Mesenchymal stem cell (in vitro differentiated cells and primary cell): Measurements from ENCODE around the gene PDE6H.

Source experiments
- DNase-seq: peaks from one replicate; pipeline ENCODE4 v3.0.0-alpha.2; 2013
- H2AFZ ChIP-seq: one replicate; pipeline ENCODE4 v1.6.1; 2013; ENCODE audit warnings: low read depth, mild to moderate bottlenecking, control low read depth, inconsistent platforms, low read length, moderate library complexity
- H2AK5ac ChIP-seq: 2 replicates; pipeline ENCODE4 v1.6.1; 2013; ENCODE audit warnings: low read length, moderate library complexity, mild to moderate bottlenecking, inconsistent platforms; ENCODE audit not compliant: severe bottlenecking
- H2BK120ac ChIP-seq: one replicate; pipeline ENCODE4 v1.6.1; 2013; ENCODE audit warnings: low read depth, mild to moderate bottlenecking, inconsistent platforms, low read length, moderate library complexity
- H2BK12ac ChIP-seq, 2 experiments: one replicate each; pipeline ENCODE4 v1.6.1; 2013; ENCODE audit warnings: inconsistent platforms in 2 of 2, low read length in 2 of 2, mild to moderate bottlenecking in 2 of 2, moderate library complexity in 2 of 2, control low read depth in 1 of 2
- H2BK15ac ChIP-seq: one replicate; pipeline ENCODE4 v1.6.1; 2013; ENCODE audit warnings: mild to moderate bottlenecking, low read depth, inconsistent platforms; ENCODE audit not compliant: poor library complexity, severe bottlenecking
- H2BK5ac ChIP-seq: 2 replicates; pipeline ENCODE4 v1.6.1; 2013; ENCODE audit warnings: low read depth, mild to moderate bottlenecking, low read length, control low read depth, inconsistent platforms; ENCODE audit not compliant: poor library complexity, severe bottlenecking
- H3K14ac ChIP-seq, 2 experiments: one replicate each; pipeline ENCODE4 v1.6.1; 2013; ENCODE audit warnings: inconsistent platforms in 2 of 2, low read length in 2 of 2, control low read depth in 1 of 2, mild to moderate bottlenecking in 1 of 2, moderate library complexity in 1 of 2
- H3K18ac ChIP-seq, 2 experiments: one replicate each; pipeline ENCODE4 v1.6.1; 2013; ENCODE audit warnings: inconsistent platforms in 2 of 2, low read length in 2 of 2, control low read depth in 1 of 2, low read depth in 1 of 2, mild to moderate bottlenecking in 1 of 2
- H3K23ac ChIP-seq, 2 experiments: one replicate each; pipeline ENCODE4 v1.6.1; 2013; ENCODE audit warnings: inconsistent platforms in 2 of 2, low read length in 2 of 2, mild to moderate bottlenecking in 2 of 2, moderate library complexity in 2 of 2, control low read depth in 1 of 2
- H3K27ac ChIP-seq: 2 replicates; pipeline ENCODE4 v1.5.1; 2013; ENCODE audit warnings: mild to moderate bottlenecking, moderate library complexity, low read length, control low read depth, inconsistent platforms; ENCODE audit not compliant: poor library complexity, severe bottlenecking
- H3K27me3 ChIP-seq, 2 experiments: 2 replicates each; pipeline versions ENCODE4 v1.6.1 to v1.7.0; 2013; ENCODE audit warnings: low read length in 2 of 2, mild to moderate bottlenecking in 2 of 2, moderate library complexity in 2 of 2, control low read depth in 1 of 2, inconsistent platforms in 1 of 2; ENCODE audit not compliant: control insufficient read depth in 1 of 2, insufficient read depth in 1 of 2
- H3K36me3 ChIP-seq, 2 experiments: 2 replicates each; pipeline versions ENCODE4 v1.6.1 to v1.7.0; 2013; ENCODE audit warnings: low read length in 2 of 2, control low read depth in 1 of 2, inconsistent platforms in 1 of 2, low read depth in 1 of 2, mild to moderate bottlenecking in 1 of 2; ENCODE audit not compliant: insufficient read depth in 2 of 2, control insufficient read depth in 1 of 2
- H3K4ac ChIP-seq, 2 experiments: one replicate each; pipeline ENCODE4 v1.6.1; 2013; ENCODE audit warnings: inconsistent platforms in 2 of 2, low read length in 2 of 2, mild to moderate bottlenecking in 2 of 2, moderate library complexity in 2 of 2, control low read depth in 1 of 2, low read depth in 1 of 2
- H3K4me1 ChIP-seq: 2 replicates; pipeline ENCODE4 v1.6.1; 2013; ENCODE audit warnings: low read depth, low read length, control low read depth; ENCODE audit not compliant: control insufficient read depth, insufficient read depth
- H3K4me2 ChIP-seq: 2 replicates; pipeline ENCODE4 v1.6.1; 2013; ENCODE audit warnings: low read length, mild to moderate bottlenecking, inconsistent platforms; ENCODE audit not compliant: poor library complexity, severe bottlenecking
- H3K4me3 ChIP-seq, 2 experiments: 2 replicates each; pipeline versions ENCODE4 v1.5.1 to v1.7.0; 2013; ENCODE audit warnings: low read length in 2 of 2, mild to moderate bottlenecking in 2 of 2, control low read depth in 1 of 2, low read depth in 1 of 2; ENCODE audit not compliant: insufficient read depth in 1 of 2
- H3K79me1 ChIP-seq: replicated peaks from 2 replicates; pipeline ENCODE4 v1.6.1; 2013; ENCODE audit warnings: mild to moderate bottlenecking, control low read depth, low read length, inconsistent platforms; ENCODE audit not compliant: poor library complexity, severe bottlenecking
- H3K9ac ChIP-seq: 2 replicates; pipeline ENCODE4 v1.7.0; 2013; ENCODE audit warnings: mild to moderate bottlenecking, low read length, moderate library complexity
- H3K9me3 ChIP-seq: 2 replicates; pipeline ENCODE4 v1.7.0; 2013; ENCODE audit warnings: mild to moderate bottlenecking, low read length; ENCODE audit not compliant: control insufficient read depth
- H4K8ac ChIP-seq: one replicate; pipeline ENCODE4 v1.6.1; 2013; ENCODE audit warnings: inconsistent platforms, mild to moderate bottlenecking, low read length, moderate library complexity
- H4K91ac ChIP-seq: one replicate; pipeline ENCODE4 v1.6.1; 2013; ENCODE audit warnings: mild to moderate bottlenecking, low read length, inconsistent platforms
- WGBS: methylation state at CpG from one replicate; pipeline ENCODE4 v1.1.7; 2013; ENCODE audit warnings: mixed read lengths; 5-methylcytosine and 5-hydroxymethylcytosine counted together

Gene PDE6H

GRCh38 chr12:14995583-14996425, 23.0 kb downstream of the PDE6H start:
- Histone ChIP-seq H3K79me1 (no peaks in the 10 kb centered on the region), H3K36me3 (no peaks in the 10 kb centered on the region), H4K8ac (no peak overlapping the region), H3K4me2 (no peak overlapping the region), H2BK120ac (no peak overlapping the region), H2BK12ac (peak overlapping the region in 1 of 2 experiments; percentile 14), H3K18ac (no peak overlapping the region), H3K4ac (peak overlapping the region in 1 of 2 experiments; percentile 44), H2AFZ (no peak overlapping the region), H3K23ac (no peak overlapping the region), H3K9ac (no peak overlapping the region), H4K91ac (no peak overlapping the region), H3K4me1 (peaks cover 4% of the 10 kb centered on the region), H2BK5ac (no peak overlapping the region), H3K9me3 (no peaks in the 10 kb centered on the region), H3K4me3 (no peak overlapping the region), H3K27me3 (no peaks in the 10 kb centered on the region), H2BK15ac (no peak overlapping the region), H2AK5ac (no peak overlapping the region), H3K27ac (no peak overlapping the region), H3K14ac (no peak overlapping the region)
- WGBS: 90% methylated on average over 1 of the region's 3 CpGs
- peak; percentile 76 for DNase-seq

GRCh38 chr12:14997998-14998397, 25.2 kb downstream of the PDE6H start:
- Histone ChIP-seq H2BK5ac (no peak overlapping the region), H2AFZ (no peak overlapping the region), H3K4me2 (no peak overlapping the region), H2BK12ac (no peak overlapping the region), H3K9ac (no peak overlapping the region), H2BK15ac (no peak overlapping the region), H3K4ac (no peak overlapping the region), H4K8ac (no peak overlapping the region), H3K4me1 (peaks cover 8% of the 10 kb centered on the region), H2AK5ac (no peak overlapping the region), H3K4me3 (no peak overlapping the region), H3K27ac (no peak overlapping the region), H3K79me1 (no peaks in the 10 kb centered on the region), H3K14ac (no peak overlapping the region), H4K91ac (no peak overlapping the region), H3K9me3 (no peaks in the 10 kb centered on the region), H3K23ac (no peak overlapping the region), H2BK120ac (no peak overlapping the region), H3K27me3 (no peaks in the 10 kb centered on the region), H3K36me3 (no peaks in the 10 kb centered on the region), H3K18ac (no peak overlapping the region)
- no CpG with 5 or more reads among the region's 3 CpGs for WGBS
- DNase-seq: no peak

GRCh38 chr12:14999021-14999694, 26.3 kb downstream of the PDE6H start:
- Histone ChIP-seq H3K27ac (no peak overlapping the region), H2BK120ac (no peak overlapping the region), H3K27me3 (peaks cover 0 to 3% of the 10 kb centered on the region in 2 experiments), H3K9ac (no peak overlapping the region), H3K18ac (peak overlapping the region in 1 of 2 experiments; percentile 58), H2BK5ac (no peak overlapping the region), H3K4me3 (no peak overlapping the region), H3K23ac (no peak overlapping the region), H4K91ac (no peak overlapping the region), H3K36me3 (no peaks in the 10 kb centered on the region), H3K79me1 (no peaks in the 10 kb centered on the region), H3K9me3 (no peaks in the 10 kb centered on the region), H2BK12ac (no peak overlapping the region), H2AK5ac (peak overlapping the region; percentile 55), H2BK15ac (no peak overlapping the region), H3K14ac (no peak overlapping the region), H2AFZ (no peak overlapping the region), H3K4me1 (peaks cover 4% of the 10 kb centered on the region), H4K8ac (no peak overlapping the region), H3K4me2 (no peak overlapping the region), H3K4ac (no peak overlapping the region)
- DNase-seq: peak; percentile 49
- no CpG with 5 or more reads among the region's 2 CpGs for WGBS

- Histone ChIP-seq H3K27ac (no peak overlapping the region), H3K9me3 (no peaks in the 10 kb centered on the region), H2BK5ac (no peak overlapping the region), H3K9ac (no peak overlapping the region), H2AK5ac (no peak overlapping the region), H3K36me3 (no peaks in the 10 kb centered on the region), H3K18ac (peak overlapping the region in 1 of 2 experiments; percentile 64), H3K4me2 (no peak overlapping the region), H3K4ac (peak overlapping the region in 1 of 2 experiments; percentile 10), H2BK120ac (no peak overlapping the region), H3K4me1 (peaks cover 4% of the 10 kb centered on the region), H3K14ac (no peak overlapping the region), H3K79me1 (no peaks in the 10 kb centered on the region), H2AFZ (no peak overlapping the region), H3K23ac (no peak overlapping the region), H4K8ac (no peak overlapping the region), H3K27me3 (peaks cover 0 to 3% of the 10 kb centered on the region in 2 experiments), H3K4me3 (no peak overlapping the region), H4K91ac (no peak overlapping the region), H2BK15ac (no peak overlapping the region), H2BK12ac (no peak overlapping the region)
- 78% methylated on average over 2 of the region's 2 CpGs for WGBS
- peak; percentile 29 for DNase-seq
Observed at GRCh38 chr12:14999695-15000365, 27.0 kb downstream of the PDE6H start.
